Brain microvascular endothelial cell (primary cell): Measurements from ENCODE around the gene BCLAF3.

Experiments used
- DNase-seq: peaks from one replicate; pipeline ENCODE4 v3.0.0-alpha.2; 2020
- H3K27ac ChIP-seq: fragments of 250-450 bp; sonication (Bioruptor Pico); 2 replicates; pipeline ENCODE4 v1.5.1; 2020; ENCODE audit warnings: mild to moderate bottlenecking, moderate library complexity
- H3K27me3 ChIP-seq: fragments of 250-450 bp; sonication (Bioruptor Pico); replicated peaks from 2 replicates; pipeline ENCODE4 v1.5.1; 2020; ENCODE audit warnings: mild to moderate bottlenecking
- H3K36me3 ChIP-seq: fragments of 250-450 bp; sonication (Bioruptor Pico); replicated peaks from 2 replicates; pipeline ENCODE4 v1.5.1; 2020; ENCODE audit warnings: mild to moderate bottlenecking
- H3K4me3 ChIP-seq: 2 replicates; pipeline ENCODE4 v1.5.1; 2011; ENCODE audit warnings: low read depth, mild to moderate bottlenecking, control low read depth, low read length, moderate library complexity
- CTCF ChIP-seq: IDR thresholded peaks from 2 replicates; pipeline ENCODE4 v1.5.1; 2011; ENCODE audit warnings: low read depth, mild to moderate bottlenecking, moderate library complexity, low read length, control low read depth, inconsistent platforms; ENCODE audit errors: missing control alignments
- in situ Hi-C: cut with HindIII; loops from 2 replicates; pipeline ENCODE4 v1.10.0; 2017; ENCODE audit warnings: low sequenced_read_pairs, low pct_ligation_motif_present

Gene BCLAF3

GRCh38 chrX:19956306-19956705, 34.6 kb downstream of the BCLAF3 start:
- no peaks in the 10 kb centered on the region for H3K36me3 ChIP-seq
- in situ Hi-C loops: no loop called here
- TF ChIP-seq CTCF: no peak
- no peak overlapping the region for H3K4me3 ChIP-seq
- no peaks in the 10 kb centered on the region for H3K27me3 ChIP-seq
- H3K27ac ChIP-seq: no peak overlapping the region
- DNase-seq: no peak

- no peak overlapping the region for H3K27ac ChIP-seq
- no peak overlapping the region for H3K4me3 ChIP-seq
- TF ChIP-seq CTCF: no peak
- no peaks in the 10 kb centered on the region for H3K27me3 ChIP-seq
- no peaks in the 10 kb centered on the region for H3K36me3 ChIP-seq
- no peak for DNase-seq
- in situ Hi-C loops: no loop called here
Measured at GRCh38 chrX:19955306-19955705, 35.6 kb downstream of the BCLAF3 start.

DNA sequence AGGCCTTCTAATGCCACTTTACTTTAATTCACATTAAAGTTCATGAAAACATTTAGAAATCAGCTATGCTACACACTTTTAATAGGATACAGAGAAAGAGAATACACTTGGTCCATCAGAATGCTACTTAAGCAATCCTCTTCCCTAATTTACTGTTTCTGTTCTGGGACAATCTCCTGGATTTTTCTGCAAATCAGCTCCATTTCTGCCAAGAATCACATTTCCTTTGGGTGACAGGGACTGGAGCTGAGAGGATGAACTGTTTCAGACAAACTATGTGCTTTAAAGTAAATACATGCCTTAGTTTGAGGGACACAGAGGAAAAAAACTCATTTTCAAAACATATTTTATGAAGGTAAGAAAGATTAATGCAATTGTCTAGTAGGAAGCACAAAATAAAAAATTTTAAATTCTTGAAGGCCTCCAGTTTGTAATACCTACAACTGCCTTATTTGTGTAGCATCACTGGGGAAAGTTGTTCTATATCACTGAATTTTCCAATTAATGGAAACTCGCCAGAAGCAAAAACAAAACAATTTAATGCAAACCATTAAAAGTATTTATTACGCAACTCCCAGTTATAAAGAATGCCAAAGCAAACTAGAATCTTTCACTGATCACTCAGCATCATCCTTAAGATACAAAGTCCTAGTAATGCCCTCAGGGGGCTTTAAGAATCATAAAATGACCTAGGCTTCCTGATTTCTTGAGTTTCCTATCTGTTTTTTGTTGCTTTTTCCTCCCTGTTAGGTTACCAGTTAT, 36.3 kb downstream of the BCLAF3 start:
- no peak for DNase-seq
- no peak overlapping the region for H3K27ac ChIP-seq
- in situ Hi-C loops: no loop called here
- H3K36me3 ChIP-seq: no peaks in the 10 kb centered on the region
- H3K27me3 ChIP-seq: no peaks in the 10 kb centered on the region
- no peak overlapping the region for H3K4me3 ChIP-seq
- TF ChIP-seq CTCF: no peak

DNA sequence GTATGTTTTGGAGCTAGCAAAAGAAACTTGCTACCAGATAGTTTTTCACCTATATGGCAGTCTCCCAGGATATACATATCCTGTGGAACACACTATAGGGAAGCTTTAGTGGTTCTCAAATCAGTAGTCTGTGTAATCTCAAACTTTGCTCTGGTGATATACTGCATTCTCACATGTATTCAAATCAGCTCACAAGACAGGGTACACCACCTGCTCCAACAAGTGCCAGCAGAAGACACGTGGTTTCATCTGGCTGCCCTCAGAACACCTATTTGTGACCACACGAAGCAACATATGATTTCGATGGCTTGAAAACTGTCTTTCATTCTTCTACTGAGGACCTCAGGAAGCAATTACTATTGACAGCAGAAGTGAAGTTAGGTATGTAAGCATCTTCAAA, 37.7 kb downstream of the BCLAF3 start:
- no peak for TF ChIP-seq CTCF
- H3K27me3 ChIP-seq: no peaks in the 10 kb centered on the region
- in situ Hi-C loops: no loop called here
- H3K4me3 ChIP-seq: no peak overlapping the region
- no peaks in the 10 kb centered on the region for H3K36me3 ChIP-seq
- DNase-seq: no peak
- H3K27ac ChIP-seq: no peak overlapping the region

- DNase-seq: no peak
- no peaks in the 10 kb centered on the region for H3K36me3 ChIP-seq
- in situ Hi-C loops: no loop called here
- H3K27me3 ChIP-seq: no peaks in the 10 kb centered on the region
- no peak overlapping the region for H3K27ac ChIP-seq
- no peak for TF ChIP-seq CTCF
- no peak overlapping the region for H3K4me3 ChIP-seq
Measured at GRCh38 chrX:19949340-19949739, 41.5 kb downstream of the BCLAF3 start.

GRCh38 chrX:19947612-19948011, 43.2 kb downstream of the BCLAF3 start:
- Histone ChIP-seq H3K36me3 (no peaks in the 10 kb centered on the region), H3K4me3 (no peak overlapping the region), H3K27me3 (no peaks in the 10 kb centered on the region), H3K27ac (no peak overlapping the region)
- DNase-seq: no peak
- no peak for TF ChIP-seq CTCF
- in situ Hi-C loops: no loop called here
